ENCODE data around the gene ATF6.
A peak's percentile ranks its signal among the peaks of the same experiment; 100 is the strongest.
"Not testable (repeated sequence)": the region's sequence is repeated elsewhere in the genome, so short reads cannot be mapped to it uniquely, and the experiment has no call there.

ATF6 gene

GRCh38 chr1:161720956-161721737 is 45.0 kb upstream of the ATF6 start, which contains the start of gene FCRLB:
FCRLB (plus strand) TSS chr1:161721544; CDS start chr1:161722673, 1,129 bp downstream.
- Histone ChIP-seq H3K27ac (ENCODE audit: poor library complexity, severe bottlenecking) (peak within 1 kb of the TSS; percentile 49), H3K9me3 (ENCODE audit: severe bottlenecking) (no peaks in the 10 kb centered on the region), H3K36me3 (ENCODE audit: low read depth) (no peaks in the 10 kb centered on the region), H3K4me1 (ENCODE audit: insufficient read depth, poor library complexity, severe bottlenecking) (peaks cover 13% of the 10 kb centered on the region), H3K4me3 (ENCODE audit: severe bottlenecking) (no peak within 1 kb of the TSS), H3K27me3 (ENCODE audit: insufficient read depth, poor library complexity, severe bottlenecking) (no peaks in the 10 kb centered on the region)
- TF ChIP-seq CTCF (IDR thresholded peaks at IDR 0.05; ENCODE audit: poor library complexity, severe bottlenecking), result no peak
- ATAC-seq (ENCODE audit: low read depth) (no peak), DNase-seq (ENCODE audit: low spot score) (no peak)

- peak; percentile 52; the same call in 2 of the 3 replicates for ATAC-seq (ENCODE audit: low read depth)
- H3K4me1 ChIP-seq (ENCODE audit: insufficient read depth, poor library complexity, severe bottlenecking), result peaks cover 13% of the 10 kb centered on the region
- no peak overlapping the region for H3K4me3 ChIP-seq (ENCODE audit: severe bottlenecking)
- TF ChIP-seq CTCF (IDR thresholded peaks at IDR 0.05; ENCODE audit: poor library complexity, severe bottlenecking), result no peak
- H3K9me3 ChIP-seq (ENCODE audit: severe bottlenecking), result no peaks in the 10 kb centered on the region
- DNase-seq (ENCODE audit: low spot score), result no peak
- no peaks in the 10 kb centered on the region for H3K36me3 ChIP-seq (ENCODE audit: low read depth)
- H3K27ac ChIP-seq (ENCODE audit: poor library complexity, severe bottlenecking), result peak overlapping the region; percentile 49
- no peaks in the 10 kb centered on the region for H3K27me3 ChIP-seq (ENCODE audit: insufficient read depth, poor library complexity, severe bottlenecking)
These were observed 44.3 kb upstream of the ATF6 start for GRCh38 chr1:161721738-161722343.

GRCh38 chr1:161722406-161722805 is 43.7 kb upstream of the ATF6 start:
- H3K27me3 ChIP-seq (ENCODE audit: insufficient read depth, poor library complexity, severe bottlenecking), result no peaks in the 10 kb centered on the region
- no peak for TF ChIP-seq CTCF (IDR thresholded peaks at IDR 0.05; ENCODE audit: poor library complexity, severe bottlenecking)
- H3K4me3 ChIP-seq (ENCODE audit: severe bottlenecking), result no peak overlapping the region
- ATAC-seq (ENCODE audit: low read depth) (no peak), DNase-seq (ENCODE audit: low spot score) (no peak)
- H3K4me1 ChIP-seq (ENCODE audit: insufficient read depth, poor library complexity, severe bottlenecking), result peaks cover 13% of the 10 kb centered on the region
- no peaks in the 10 kb centered on the region for H3K9me3 ChIP-seq (ENCODE audit: severe bottlenecking)
- H3K36me3 ChIP-seq (ENCODE audit: low read depth), result no peaks in the 10 kb centered on the region
- peak overlapping the region; percentile 49 for H3K27ac ChIP-seq (ENCODE audit: poor library complexity, severe bottlenecking)

- no peak overlapping the region for H3K4me3 ChIP-seq (ENCODE audit: severe bottlenecking)
- H3K27me3 ChIP-seq (ENCODE audit: insufficient read depth, poor library complexity, severe bottlenecking), result no peaks in the 10 kb centered on the region
- DNase-seq (ENCODE audit: low spot score) (no peak), ATAC-seq (ENCODE audit: low read depth) (no peak)
- H3K9me3 ChIP-seq (ENCODE audit: severe bottlenecking), result no peaks in the 10 kb centered on the region
- TF ChIP-seq CTCF (IDR thresholded peaks at IDR 0.05; ENCODE audit: poor library complexity, severe bottlenecking), result no peak
- H3K4me1 ChIP-seq (ENCODE audit: insufficient read depth, poor library complexity, severe bottlenecking), result peaks cover 13% of the 10 kb centered on the region
- H3K27ac ChIP-seq (ENCODE audit: poor library complexity, severe bottlenecking), result no peak overlapping the region
- H3K36me3 ChIP-seq (ENCODE audit: low read depth), result no peaks in the 10 kb centered on the region
These were observed 42.5 kb upstream of the ATF6 start for GRCh38 chr1:161723459-161724141.

GRCh38 chr1:161725258-161725907 is 40.7 kb upstream of the ATF6 start:
- peak overlapping the region; percentile 86 for H3K4me3 ChIP-seq (ENCODE audit: severe bottlenecking)
- H3K27ac ChIP-seq (ENCODE audit: poor library complexity, severe bottlenecking), result peak overlapping the region; percentile 92
- not testable (repeated sequence) for H3K27me3 ChIP-seq (ENCODE audit: insufficient read depth, poor library complexity, severe bottlenecking); H3K36me3 ChIP-seq (ENCODE audit: low read depth); ATAC-seq (ENCODE audit: low read depth); DNase-seq (ENCODE audit: low spot score); H3K9me3 ChIP-seq (ENCODE audit: severe bottlenecking)
- H3K4me1 ChIP-seq (ENCODE audit: insufficient read depth, poor library complexity, severe bottlenecking), result peaks cover 20% of the 10 kb centered on the region

Data from RWPE2 (cell line).